Type B pancreatic cell (in vitro differentiated cells): ENCODE results near the gene LIPC. TPM values are rescaled to one million over a fixed set of nuclear protein-coding genes. Genes with fewer than 3 reads are reported as not detected.

Source experiments
- DNase-seq: peaks from one replicate; pipeline ENCODE4 v3.0.0; 2021; ENCODE audit warnings: mixed read lengths; ENCODE audit not compliant: unreplicated experiment; ENCODE audit errors: extremely low spot score
- H3K27ac Mint-ChIP-seq: 2 replicates; pipeline ENCODE4 v1.8.0; 2021; ENCODE audit warnings: mild to moderate bottlenecking, mixed read lengths
- H3K27me3 Mint-ChIP-seq: 2 replicates; pipeline ENCODE4 v1.8.0; 2021; ENCODE audit warnings: mixed read lengths
- H3K36me3 Mint-ChIP-seq: 2 replicates; pipeline ENCODE4 v1.8.0; 2021; ENCODE audit warnings: mixed read lengths
- H3K4me1 Mint-ChIP-seq: one replicate; pipeline ENCODE4 v1.8.0; 2021; ENCODE audit warnings: mixed read lengths; ENCODE audit not compliant: unreplicated experiment
- H3K4me3 Mint-ChIP-seq: 2 replicates; pipeline ENCODE4 v1.8.0; 2021; ENCODE audit warnings: mild to moderate bottlenecking, mixed read lengths
- H3K9me3 Mint-ChIP-seq: 2 replicates; pipeline ENCODE4 v1.8.0; 2021; ENCODE audit warnings: mixed read lengths
- total RNA-seq: library from RNA; stranded (reverse); gene quantifications from 2 replicates; pipeline ENCODE4 v1.2.1, GENCODE V29; 2021; ENCODE audit warnings: low replicate concordance
- TF ChIP-seq, protein P1 (sequence below): fragments of 200-600 bp; sonication (generic); conservative IDR thresholded peaks from 2 replicates; pipeline ENCODE4 v1.5.0; 2021; ENCODE audit warnings: antibody characterized with exemption, mild to moderate bottlenecking

The LIPC gene
- total RNA-seq, 1 donor from 2014 or later: 10.9 TPM

DNA sequence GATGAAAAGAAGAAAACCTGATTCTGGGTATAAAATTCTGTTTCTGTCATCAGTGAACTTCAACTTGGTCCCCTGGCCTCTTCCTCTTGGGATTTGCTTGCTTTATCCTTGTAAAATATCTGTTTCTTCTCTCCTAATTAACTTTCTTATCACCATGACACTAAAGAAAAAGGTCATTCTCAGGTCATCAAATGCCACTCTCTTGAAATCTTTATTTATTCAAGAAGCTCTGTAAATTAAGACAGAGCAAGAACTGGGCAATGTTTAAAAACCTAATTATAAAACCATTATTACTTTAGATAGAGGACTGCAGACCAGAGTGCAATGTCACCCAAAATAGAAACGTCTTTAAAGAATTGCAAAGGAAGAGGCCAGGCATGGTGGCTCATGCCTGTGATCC, 6.0 kb upstream of the LIPC start:
- TF ChIP-seq, protein P1, sequence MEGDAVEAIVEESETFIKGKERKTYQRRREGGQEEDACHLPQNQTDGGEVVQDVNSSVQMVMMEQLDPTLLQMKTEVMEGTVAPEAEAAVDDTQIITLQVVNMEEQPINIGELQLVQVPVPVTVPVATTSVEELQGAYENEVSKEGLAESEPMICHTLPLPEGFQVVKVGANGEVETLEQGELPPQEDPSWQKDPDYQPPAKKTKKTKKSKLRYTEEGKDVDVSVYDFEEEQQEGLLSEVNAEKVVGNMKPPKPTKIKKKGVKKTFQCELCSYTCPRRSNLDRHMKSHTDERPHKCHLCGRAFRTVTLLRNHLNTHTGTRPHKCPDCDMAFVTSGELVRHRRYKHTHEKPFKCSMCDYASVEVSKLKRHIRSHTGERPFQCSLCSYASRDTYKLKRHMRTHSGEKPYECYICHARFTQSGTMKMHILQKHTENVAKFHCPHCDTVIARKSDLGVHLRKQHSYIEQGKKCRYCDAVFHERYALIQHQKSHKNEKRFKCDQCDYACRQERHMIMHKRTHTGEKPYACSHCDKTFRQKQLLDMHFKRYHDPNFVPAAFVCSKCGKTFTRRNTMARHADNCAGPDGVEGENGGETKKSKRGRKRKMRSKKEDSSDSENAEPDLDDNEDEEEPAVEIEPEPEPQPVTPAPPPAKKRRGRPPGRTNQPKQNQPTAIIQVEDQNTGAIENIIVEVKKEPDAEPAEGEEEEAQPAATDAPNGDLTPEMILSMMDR: no peak
- H3K27me3 Mint-ChIP-seq: no peaks in the 10 kb centered on the region
- no peaks in the 10 kb centered on the region for H3K9me3 Mint-ChIP-seq
- no peak overlapping the region for H3K27ac Mint-ChIP-seq
- H3K4me1 Mint-ChIP-seq: peaks cover 8% of the 10 kb centered on the region
- no peaks in the 10 kb centered on the region for H3K36me3 Mint-ChIP-seq
- H3K4me3 Mint-ChIP-seq: no peak overlapping the region
- no peak for DNase-seq

DNA sequence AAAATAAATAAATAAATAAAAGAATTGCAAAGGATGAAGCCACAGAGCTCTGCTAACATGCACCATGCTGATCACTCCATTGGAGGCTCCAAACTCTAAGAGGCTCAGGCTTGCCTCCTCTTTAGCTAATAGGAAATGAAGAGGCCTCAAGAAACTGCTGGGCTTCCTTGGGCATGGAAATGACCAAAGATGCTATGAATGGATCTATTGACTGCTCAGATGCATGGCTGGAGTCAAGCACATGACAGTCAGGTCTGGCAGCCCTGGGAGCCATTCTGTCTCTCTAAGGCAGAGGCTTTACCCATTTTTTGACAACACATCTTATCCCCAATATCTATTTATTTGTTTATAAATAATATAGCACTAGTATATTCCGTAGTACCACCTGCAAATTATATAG, 5.3 kb upstream of the LIPC start:
- Mint-ChIP-seq H3K9me3 (no peaks in the 10 kb centered on the region), H3K4me3 (no peak overlapping the region), H3K36me3 (no peaks in the 10 kb centered on the region), H3K27ac (no peak overlapping the region), H3K4me1 (peaks cover 14% of the 10 kb centered on the region), H3K27me3 (no peaks in the 10 kb centered on the region)
- DNase-seq: no peak
- TF ChIP-seq, protein P1: no peak

DNA sequence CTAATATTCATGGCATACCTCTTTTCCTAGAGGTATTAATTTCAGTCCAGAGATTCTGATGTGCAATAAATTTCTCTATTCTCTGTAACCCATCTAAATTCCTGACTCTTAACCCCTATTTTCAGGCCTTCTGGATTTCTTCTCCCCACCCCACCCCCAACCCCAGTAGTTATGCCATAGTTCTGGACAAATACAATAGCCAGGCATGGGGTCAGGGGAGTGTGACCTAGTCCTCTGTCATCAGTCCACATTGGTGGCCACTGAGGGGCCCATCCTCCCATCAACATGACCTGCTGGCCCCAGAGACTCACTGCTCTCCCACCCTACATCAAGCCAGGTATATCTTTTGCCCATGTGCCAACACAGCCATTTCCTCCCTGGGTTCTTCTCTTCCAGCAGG, 3.8 kb upstream of the LIPC start:
- DNase-seq: no peak
- TF ChIP-seq, protein P1: no peak
- H3K27ac Mint-ChIP-seq: no peak overlapping the region

DNA sequence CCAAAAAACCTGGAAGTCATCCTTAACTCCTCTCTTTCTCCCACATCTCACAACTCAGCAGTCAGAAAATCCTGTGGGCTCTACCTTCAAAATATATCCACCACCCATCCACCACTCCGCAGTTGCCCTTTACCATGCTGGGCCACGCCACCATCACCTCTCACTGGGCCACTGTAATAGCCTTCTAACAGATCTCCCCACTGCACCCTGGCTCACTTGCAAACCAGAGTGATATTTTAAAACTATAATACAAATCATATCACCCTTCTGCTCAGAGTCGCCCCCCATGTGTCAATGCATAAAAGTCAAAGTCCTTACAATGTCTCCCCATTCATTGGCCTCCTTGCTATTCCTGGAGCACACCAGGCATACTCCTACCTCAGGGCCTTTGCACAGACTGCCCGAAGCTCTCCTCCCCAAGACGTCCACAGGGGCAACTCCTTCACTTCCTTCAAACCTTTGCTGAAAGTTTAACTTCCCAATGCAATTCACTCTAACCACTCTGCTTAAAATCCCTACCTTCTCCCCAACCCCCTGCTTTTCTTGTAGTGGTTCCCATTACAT, 1.5 kb upstream of the LIPC start:
- Mint-ChIP-seq H3K36me3 (no peaks in the 10 kb centered on the region), H3K27me3 (no peaks in the 10 kb centered on the region), H3K27ac (no peak overlapping the region), H3K4me3 (no peak overlapping the region), H3K9me3 (no peaks in the 10 kb centered on the region), H3K4me1 (peaks cover 34% of the 10 kb centered on the region)
- TF ChIP-seq, protein P1: no peak
- no peak for DNase-seq

More for the DNA sequence above, 3.8 kb upstream of the LIPC start:
- no peaks in the 10 kb centered on the region for H3K36me3 Mint-ChIP-seq
- H3K27me3 Mint-ChIP-seq: no peaks in the 10 kb centered on the region
- peaks cover 23% of the 10 kb centered on the region for H3K4me1 Mint-ChIP-seq
- no peaks in the 10 kb centered on the region for H3K9me3 Mint-ChIP-seq
- no peak overlapping the region for H3K4me3 Mint-ChIP-seq

DNA sequence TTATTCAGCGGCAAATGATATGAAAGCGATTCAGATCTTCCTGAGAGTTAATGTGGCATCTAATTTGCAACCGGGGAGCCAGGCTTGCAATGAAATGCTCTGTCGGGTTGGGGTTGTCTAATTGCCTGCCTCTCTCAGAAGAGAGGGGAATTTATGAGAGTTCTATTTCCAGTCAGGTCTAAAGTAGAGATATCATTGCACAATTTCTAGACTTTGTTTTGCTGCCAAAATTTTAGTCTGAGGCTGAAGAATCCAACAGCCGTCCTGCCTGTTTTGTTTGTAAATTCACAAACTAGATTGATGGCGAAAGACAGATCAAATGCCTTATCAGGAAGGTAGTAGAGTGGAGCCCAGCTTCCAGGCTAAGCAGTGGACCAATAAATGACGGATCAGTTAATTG, 610 bp downstream of the LIPC start:
- DNase-seq: no peak
- H3K4me1 Mint-ChIP-seq: peaks cover 33% of the 10 kb centered on the region
- no peaks in the 10 kb centered on the region for H3K9me3 Mint-ChIP-seq
- H3K36me3 Mint-ChIP-seq: no peaks in the 10 kb centered on the region
- peak overlapping the region; percentile 69 for H3K4me3 Mint-ChIP-seq
- H3K27ac Mint-ChIP-seq: peak overlapping the region; percentile 62
- no peaks in the 10 kb centered on the region for H3K27me3 Mint-ChIP-seq
- TF ChIP-seq, protein P1: no peak
